GM19328 (cell line): ENCODE data around the gene CDX1.

Experiments used
- ATAC-seq: cut with Tn5 transposase; IDR thresholded peaks from one replicate; pipeline ENCODE4 v1.9.1; 2021; ENCODE audit warnings: mild to moderate bottlenecking, moderate library complexity; ENCODE audit not compliant: unreplicated experiment

CDX1 gene

GRCh38 chr5:150181027-150181426, 14.4 kb downstream of the CDX1 start:
- ATAC-seq: no peak

GRCh38 chr5:150181766-150182545, 15.4 kb downstream of the CDX1 start:
- no peak for ATAC-seq

- ATAC-seq: no peak
These were observed 16.2 kb downstream of the CDX1 start for GRCh38 chr5:150182774-150183173.

GRCh38 chr5:150183436-150183835, 16.9 kb downstream of the CDX1 start:
- no peak for ATAC-seq

GRCh38 chr5:150184006-150184405, 17.4 kb downstream of the CDX1 start:
- ATAC-seq: no peak

- no peak for ATAC-seq
These were observed 18.7 kb downstream of the CDX1 start for GRCh38 chr5:150184990-150185912.

GRCh38 chr5:150186137-150186536, 19.6 kb downstream of the CDX1 start:
- no peak for ATAC-seq

- no peak for ATAC-seq
These were observed 20.3 kb downstream of the CDX1 start for GRCh38 chr5:150186897-150187296.

GRCh38 chr5:150188146-150188842, 21.7 kb downstream of the CDX1 start:
- no peak for ATAC-seq

- no peak for ATAC-seq
These were observed 22.7 kb downstream of the CDX1 start for GRCh38 chr5:150189326-150189725.

GRCh38 chr5:150189728-150190502, 23.3 kb downstream of the CDX1 start, which contains the start of gene SLC6A7:
Gene SLC6A7 (plus strand): TSS chr5:150190062. CDS start chr5:150190328, 266 bp downstream.
- ATAC-seq: no peak

- ATAC-seq: no peak
These were observed 24.0 kb downstream of the CDX1 start for GRCh38 chr5:150190503-150190979.

- ATAC-seq: no peak
These were observed 24.4 kb downstream of the CDX1 start for GRCh38 chr5:150190987-150191386.

GRCh38 chr5:150192462-150192861, 25.9 kb downstream of the CDX1 start:
- no peak for ATAC-seq

GRCh38 chr5:150195736-150196485, 29.3 kb downstream of the CDX1 start:
- no peak for ATAC-seq

- no peak for ATAC-seq
These were observed 29.9 kb downstream of the CDX1 start for GRCh38 chr5:150196514-150196913.

- ATAC-seq: no peak
These were observed 30.4 kb downstream of the CDX1 start for GRCh38 chr5:150196986-150197385.

GRCh38 chr5:150197476-150197875, 30.9 kb downstream of the CDX1 start:
- ATAC-seq: no peak

GRCh38 chr5:150202501-150202900, 35.9 kb downstream of the CDX1 start:
- ATAC-seq: no peak
